Adrenal gland (tissue), 5 donors: Measurements from ENCODE around the gene RTCB.

Experiments used
- CTCF ChIP-seq, 6 experiments: fragments of 450-650 bp in 4 of 6; fragments of 200-600 bp in 2 of 6; sonication (generic) in 1 of 6; IDR thresholded peaks; 1 replicate in 5 of 6; 2 replicates in 1 of 6; pipeline versions ENCODE4 v1.5.1 to v1.8.0; 2016 to 2021; ENCODE audit warnings: antibody characterized with exemption in 6 of 6, mild to moderate bottlenecking in 2 of 6, moderate library complexity in 1 of 6
- POLR2A ChIP-seq, 2 donors: fragments of 450-650 bp; IDR thresholded peaks; one replicate each; pipeline ENCODE4 v1.6.1; 2017; ENCODE audit warnings: antibody characterized with exemption in 2 of 2, mild to moderate bottlenecking in 2 of 2, moderate library complexity in 1 of 2
- donor health status: DM: no; HTN: no; CAD: no.

GRCh38 chr22:32378707-32379272 is 33.3 kb downstream of the RTCB start:
- TF ChIP-seq CTCF (IDR thresholded peaks at IDR 0.05) = peak in 5 of 6 experiments; percentile 27 to 53 (median 40)
- TF ChIP-seq POLR2A (IDR thresholded peaks at IDR 0.05) = no peak
